ENCODE measurements around the gene CD52.

The CD52 gene

DNA sequence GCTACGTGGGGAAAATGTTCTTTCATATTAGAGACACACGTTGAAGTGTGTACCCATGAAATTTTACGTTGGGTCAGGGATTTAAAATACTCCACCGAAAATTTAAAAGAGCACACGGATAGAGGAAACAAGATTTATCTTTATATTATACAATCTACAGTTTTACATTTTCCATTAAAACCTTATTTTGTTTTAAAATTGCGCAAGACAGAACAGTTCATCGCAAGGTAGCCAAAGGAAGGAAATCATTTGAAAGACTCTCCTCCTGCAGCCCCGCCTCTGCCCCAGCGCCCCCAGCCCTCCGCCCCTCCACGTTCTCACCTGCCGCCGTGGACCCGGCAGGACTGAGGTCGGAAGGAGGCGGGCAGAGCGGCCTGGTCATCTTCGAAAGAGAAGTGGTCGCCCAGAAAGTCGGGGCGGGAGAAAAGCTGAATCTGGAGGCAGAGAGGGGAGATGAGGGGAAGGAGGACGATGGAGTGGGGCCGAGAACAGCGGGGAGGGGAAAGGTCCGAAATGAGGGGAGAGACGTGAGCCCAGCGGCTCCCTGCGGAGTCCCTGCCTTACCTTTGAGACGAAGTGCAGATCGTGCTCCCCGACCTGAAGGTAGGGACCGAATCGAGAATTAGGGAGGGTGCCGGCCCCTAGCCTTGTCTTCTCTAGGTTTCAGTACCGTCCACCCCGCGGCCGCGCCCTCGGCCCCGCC is 18.2 kb downstream of the CD52 start:
- no peak for DNase-seq

DNA sequence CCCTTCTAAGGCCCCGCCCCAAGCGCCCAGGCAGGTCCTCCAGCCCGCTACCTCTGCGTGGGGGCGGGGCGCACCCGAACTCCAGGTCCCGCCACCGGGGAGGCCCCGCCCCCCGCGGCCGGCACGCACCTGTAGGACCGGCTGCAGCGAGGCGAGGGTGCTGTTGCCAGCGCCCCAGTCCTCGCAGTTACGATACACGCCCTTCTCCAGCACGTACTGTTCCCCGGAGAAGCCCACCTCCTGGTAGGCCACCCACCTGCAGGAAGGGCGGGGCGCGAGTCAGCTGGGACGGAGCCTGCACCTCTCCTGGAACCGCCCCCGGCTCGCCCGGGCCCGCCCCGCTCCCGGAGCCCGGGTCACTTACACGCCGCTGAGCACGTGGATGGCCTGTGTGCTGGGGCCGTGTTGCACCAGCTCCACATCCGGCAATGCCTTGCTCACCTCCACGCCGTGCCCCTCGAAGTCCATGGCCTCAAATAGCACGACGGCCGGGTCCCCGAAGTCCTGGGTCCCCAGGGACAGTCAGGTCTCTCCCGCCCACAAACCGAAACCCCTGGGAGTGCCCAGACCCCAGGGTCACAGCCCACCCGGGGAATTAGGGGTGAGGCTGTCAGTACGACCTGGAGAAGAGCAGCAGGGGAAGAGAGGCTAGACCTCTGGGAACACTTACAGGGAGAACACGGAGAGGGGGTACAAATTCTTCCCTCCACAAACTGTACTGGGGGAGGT is 18.9 kb downstream of the CD52 start:
- DNase-seq = peak; percentile 89

DNA sequence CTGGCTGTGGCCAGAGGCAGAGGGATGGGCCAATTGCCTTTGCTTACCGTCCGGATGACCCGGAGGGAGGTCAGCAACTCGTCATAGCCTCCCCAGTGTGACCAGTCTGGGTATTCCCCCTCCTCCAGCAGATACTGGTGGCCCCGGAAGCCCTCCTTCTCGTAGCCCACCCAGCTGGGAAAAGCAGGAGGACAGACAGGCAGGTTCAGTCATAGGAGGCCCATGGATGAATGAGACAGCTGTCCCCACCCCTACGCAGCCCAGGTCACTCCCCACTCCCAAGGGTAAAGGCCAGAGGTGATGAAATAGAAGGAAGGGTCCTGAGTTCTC is 19.4 kb downstream of the CD52 start:
- DNase-seq = no peak

DNA sequence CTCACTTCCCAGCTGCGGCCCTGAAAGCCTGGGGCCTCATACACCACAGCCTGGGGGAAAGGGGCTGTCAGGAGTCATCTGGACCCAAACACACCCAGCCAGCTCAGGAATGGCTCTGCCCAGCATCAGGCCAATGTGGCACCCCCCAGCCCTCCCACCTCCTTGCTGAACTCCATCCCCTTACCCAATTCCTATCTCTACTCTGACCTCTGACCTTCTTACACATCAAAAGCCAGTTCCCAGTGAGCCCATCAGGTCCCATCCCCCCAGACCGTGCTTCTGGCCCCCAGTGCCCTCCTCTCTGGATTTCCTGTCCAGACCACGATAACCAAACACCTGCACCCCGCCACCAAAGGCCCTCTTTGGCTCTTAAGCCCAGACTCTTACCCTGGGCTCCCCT is 19.9 kb downstream of the CD52 start:
- no peak for DNase-seq

DNA sequence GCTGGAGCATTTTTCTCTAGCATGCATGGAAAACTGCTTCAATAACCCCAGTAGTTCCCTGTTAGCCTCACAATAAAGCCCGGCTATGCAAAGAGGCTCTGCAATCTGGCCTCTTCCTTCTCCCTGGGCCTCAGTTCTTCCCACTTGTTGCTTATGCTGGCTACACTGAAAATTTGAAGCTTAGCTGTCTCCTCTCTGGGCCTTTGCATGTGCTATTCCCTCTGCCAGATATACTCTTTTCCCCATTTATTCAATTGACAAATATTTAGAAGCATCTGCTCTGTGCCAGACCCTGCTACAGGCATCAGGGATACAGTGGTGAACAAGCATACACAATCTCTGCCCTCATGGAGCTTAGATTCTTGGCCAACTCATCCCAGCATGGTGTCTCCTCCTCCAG is 20.9 kb downstream of the CD52 start:
- DNase-seq = no peak

DNA sequence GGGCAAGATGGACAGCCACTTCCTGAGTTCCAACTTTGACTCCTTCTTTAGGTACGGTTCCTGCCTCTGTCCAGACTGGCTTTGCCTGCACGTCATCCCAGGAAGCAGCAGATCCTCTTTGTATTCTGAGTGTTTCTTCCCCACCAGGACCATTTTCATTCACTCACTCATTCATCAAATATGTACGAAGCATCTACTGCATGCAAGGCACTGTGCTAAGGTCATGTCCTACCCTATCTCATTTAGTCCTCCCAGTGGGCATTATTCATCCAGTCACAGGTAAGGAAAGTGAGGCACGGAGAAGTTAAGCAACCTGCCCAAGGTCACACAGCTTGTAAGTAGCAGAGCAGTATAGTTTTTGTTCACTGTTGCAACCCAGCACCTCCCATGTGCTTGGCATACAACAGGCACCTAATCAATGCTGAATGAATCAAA is 22.3 kb downstream of the CD52 start:
- no peak for DNase-seq

DNA sequence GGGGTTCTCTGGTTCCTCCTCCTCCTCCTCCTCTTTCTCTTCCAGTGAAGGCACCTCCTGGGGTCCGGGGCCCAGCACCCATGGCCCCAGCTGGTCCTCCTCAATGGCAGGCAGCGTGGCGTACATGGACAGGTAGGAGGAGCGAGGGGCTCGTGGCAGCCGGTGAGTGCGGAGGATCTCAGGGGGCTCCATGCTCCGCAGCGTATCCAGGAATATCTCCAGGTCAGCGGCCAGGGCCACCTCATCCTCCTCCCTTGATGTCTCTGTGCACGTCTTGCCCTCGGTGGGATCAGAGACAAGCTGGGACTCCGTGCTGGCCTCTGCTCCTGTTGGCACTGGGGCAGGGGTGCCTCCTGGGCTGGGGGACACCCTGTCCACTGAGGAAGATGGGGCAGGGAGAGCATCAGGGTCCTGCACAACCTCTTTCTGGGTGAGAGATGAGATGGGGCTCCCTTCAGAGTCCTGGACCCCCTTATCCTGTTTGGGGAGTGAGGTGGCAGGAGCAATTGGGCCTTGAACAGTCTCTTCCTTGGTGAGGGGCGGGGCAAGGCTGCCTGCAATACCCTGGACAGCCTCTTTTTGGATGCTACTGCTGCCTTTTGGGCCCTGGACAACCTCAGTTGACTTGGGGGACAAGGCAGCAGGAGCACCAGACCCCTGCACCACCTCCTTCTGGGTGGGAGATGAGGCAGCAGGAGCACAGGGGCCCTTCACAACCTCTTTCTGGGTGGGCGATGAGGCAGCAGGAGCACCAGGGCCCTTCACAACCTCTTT is 26.6 kb downstream of the CD52 start:
- DNase-seq = no peak

DNA sequence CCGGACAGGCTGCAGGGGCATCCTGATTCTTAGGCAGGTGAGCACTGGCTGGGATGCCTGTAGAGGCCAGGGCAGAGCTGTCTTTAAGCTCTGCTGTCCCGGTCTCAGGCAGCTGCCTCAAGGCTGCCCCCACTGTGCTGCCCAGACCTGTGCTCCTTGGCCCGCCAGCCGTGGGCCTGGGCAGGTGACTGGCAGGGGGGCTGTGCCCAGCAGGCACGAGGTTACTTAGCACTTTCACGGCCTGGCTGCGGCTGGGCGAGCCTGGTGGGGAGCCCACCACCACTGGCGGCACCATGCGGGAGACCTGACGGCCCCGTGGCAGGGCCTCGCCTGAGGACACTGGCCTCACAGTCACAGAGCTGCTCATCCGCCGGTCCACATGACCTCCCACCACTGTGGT is 28.0 kb downstream of the CD52 start:
- DNase-seq = no peak

DNA sequence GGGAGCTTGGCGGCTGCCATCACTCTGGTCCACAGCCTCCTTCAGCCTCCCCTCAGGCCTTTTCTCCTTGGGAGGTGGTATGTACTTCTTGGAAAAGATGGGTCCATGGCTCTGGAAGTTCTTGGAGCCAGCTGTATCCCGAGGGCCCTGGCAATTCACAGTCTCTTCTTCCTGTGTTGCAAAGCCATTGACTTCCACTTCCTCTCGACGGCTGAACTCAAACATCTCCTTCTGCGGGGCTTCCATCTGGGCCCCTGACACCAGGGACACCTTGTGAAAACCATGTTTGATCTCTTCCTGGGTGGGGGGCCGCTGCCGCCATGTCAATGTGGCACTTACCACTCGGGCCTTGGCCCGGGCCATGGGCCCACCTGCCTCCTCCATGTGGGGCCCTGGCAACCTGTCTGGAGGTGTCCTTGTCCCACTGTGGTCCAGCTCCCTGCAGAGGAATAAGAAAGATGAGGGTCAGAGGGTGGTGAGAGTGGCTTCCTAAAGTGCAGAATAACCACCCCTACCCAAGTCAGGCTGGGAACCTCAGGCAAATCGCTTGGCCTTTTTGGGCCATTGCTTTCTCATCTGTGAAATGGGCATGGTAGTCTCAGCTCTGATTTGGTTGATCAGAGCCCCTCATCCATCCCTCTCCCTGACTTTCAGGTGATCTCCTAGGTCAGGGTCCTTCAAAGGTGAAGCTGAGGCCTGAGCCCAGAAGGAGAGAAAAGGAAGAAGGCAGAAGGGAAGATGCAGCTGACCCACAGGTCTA is 28.7 kb downstream of the CD52 start:
- no peak for DNase-seq

DNA sequence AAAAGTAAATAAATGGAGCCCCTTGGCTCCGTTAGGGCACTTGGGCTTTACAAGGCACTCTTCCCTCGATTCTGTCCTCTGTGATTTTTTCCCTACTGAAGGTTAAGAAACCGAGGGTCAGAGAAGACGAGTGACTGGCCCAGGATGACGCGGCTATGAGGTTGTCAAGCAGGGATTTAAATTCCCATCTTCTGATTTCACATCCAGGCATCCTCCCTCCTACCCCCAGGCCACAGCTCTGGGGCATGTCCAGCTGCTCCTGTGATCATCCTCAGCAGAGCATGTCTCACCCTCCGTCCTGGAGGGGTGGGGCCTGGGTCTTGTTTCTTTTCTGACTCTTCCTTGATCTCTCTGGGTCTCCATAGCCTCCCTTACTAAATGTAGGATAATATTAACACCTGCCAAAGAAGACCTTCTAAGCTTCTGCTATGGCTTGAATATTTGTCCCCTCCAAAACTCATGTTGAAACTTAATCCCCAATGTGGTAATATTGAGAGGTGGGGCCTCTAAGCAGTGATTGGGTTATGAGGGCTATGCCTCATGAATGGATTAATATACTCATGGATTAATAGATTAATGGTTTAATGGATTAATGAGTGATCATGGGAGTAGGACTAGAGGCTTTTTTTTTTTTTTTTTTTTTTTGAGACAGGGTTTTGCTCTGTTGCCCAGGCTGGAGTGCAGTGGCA is 31.6 kb downstream of the CD52 start:
- no peak for DNase-seq

DNA sequence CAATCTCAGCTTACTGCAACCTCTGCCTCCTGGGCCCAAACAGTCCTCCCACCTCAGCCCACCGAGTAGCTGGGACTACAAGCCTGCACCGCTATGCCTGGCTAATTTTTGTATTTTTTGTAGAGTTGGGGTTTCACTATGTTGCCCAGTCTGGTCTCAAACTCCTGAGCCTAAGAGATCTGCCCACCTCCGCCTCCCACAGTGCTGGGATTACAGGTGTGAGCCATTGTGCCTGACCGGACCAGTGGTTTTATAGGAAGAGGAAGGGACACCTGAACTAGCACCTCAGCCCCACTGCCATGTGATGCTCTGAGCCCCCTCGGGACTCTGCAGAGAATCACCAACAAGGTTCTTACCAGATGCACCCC is 32.1 kb downstream of the CD52 start:
- DNase-seq = no peak

DNA sequence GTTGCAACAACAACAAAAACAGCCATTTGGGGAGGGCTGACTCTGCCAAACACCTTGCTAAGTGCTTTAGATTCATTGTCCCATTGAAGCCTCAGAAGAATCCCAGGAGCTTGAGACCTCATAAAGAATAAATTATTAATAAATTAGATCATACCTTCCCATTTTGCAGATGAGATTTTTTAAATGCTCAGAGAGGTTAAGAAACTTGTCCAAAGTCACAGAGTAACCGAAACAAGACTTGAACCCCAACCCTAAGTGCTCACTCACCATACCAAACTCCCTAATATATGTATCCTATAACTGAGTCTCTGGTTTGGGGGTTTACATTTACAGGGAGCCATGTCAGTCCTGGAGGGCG is 32.6 kb downstream of the CD52 start:
- no peak for DNase-seq

DNA sequence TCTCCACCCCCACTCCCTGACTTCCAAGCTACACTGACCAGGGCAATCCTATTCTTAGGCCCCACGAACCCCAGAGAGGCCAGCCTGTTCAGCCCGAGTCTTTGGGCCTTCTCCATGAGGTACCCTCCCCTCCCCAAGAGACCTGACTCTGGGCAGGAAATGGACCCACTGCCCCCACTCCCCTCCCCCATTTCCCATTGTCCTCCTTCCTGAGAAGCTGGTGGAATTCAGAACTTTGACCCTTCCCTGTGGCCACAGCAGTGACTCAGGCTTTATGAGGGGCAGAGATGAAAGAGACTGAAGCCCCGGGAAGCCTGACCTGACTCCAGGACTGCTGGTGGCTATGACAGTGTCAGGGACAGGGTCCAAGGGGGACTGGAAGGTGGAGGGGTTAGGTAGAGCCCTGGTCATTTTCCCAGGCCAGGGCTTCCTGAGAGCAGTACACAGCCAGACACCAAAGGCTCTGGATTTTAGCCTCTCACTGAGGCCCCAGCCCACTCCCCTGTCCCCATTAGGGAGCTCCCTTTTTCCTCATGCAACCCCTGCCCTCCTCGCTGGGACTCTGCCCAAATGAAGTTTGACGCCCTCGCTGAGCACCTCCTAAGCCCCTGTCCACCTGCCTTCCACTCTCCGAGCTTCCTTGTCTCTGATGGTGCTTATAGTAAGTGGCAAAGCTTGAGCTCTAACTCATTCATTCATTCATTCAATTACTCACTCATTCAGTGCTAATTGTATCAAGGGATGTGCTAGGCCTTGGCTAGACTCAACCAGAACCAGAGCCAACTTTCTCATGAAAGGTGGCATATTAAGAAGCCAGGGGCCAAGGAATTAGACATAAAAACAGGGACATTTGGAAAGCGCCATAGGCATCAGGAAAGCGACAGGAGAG is 33.2 kb downstream of the CD52 start:
- DNase-seq = no peak

DNA sequence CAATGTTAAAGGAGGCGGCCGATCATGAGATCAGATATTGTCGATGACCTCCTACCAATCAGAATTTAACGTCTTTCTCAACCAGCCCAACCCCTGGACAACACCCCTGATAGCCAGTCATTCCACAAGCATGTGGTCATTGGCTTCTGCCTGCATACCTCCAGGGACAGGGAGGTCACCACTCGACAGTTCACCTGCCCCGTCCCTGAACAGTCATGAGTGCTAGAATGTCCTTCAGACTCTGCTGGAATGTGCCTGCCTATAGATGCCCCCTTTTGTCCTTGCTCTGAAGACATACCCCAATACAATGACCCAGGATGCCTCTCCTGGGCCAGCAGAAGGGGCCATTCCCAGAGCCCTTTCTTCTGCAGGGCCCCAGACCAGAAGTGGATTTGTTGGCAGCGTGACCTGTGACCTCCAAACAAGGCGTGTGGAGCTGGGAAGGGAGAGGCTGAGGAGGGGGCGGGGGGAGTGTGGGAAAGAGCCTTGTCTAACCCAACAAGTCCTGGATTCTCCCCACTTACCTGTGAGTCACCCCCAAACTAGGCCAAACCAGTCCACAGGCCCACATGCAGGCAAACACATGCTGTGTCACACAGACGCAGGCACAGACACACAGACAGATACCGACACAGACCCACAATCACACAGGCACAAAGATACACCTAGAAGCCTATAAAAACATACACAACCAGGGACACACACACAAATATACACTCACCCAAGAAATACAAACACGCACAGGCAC is 34.0 kb downstream of the CD52 start:
- no peak for DNase-seq

DNA sequence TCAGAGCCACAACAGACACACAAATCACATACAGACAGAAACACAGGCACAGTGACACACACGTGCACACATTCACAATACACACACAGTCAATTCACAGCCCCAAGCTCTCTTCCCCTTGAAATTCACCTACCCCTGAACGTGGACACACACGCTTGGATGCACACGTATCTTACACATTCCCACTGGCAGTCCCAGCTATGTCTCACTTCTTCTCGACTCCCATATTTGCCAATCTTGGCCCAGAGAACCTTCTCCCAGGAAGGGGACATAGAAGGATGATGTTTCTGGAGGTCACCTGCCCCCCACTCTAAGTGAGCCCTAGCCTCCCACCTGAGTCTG is 34.6 kb downstream of the CD52 start:
- DNase-seq = no peak

DNA sequence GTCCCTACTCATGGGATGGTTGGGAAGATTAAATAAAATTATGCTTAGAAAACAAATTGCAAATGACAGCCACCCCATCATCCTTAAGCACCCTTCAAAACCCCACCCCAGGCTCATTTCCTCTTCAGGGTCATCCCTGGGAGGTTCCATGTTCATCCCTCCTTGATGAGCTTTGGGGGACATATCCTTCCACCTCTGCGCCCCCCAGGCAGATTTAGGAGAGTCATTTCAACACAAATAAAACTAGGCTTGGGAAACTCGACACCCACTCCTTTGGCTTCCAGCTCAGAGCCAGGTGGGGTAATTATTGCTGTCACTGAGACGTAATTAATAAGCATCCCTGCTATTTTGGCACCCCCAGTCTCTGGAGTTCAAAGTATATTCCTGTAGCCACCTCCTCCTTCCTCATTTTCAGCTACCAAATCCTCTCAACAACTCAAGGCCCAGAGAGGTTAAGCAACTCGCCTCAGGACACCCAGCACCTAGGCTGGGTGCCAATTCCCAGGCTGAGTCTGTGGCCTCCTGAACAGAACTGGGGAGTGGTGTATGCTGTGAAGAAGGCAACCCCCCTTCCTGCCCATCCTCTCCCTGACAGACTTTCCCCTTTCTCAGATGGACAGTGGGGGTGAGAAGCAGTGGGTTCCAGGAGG is 35.6 kb downstream of the CD52 start:
- no peak for DNase-seq

DNA sequence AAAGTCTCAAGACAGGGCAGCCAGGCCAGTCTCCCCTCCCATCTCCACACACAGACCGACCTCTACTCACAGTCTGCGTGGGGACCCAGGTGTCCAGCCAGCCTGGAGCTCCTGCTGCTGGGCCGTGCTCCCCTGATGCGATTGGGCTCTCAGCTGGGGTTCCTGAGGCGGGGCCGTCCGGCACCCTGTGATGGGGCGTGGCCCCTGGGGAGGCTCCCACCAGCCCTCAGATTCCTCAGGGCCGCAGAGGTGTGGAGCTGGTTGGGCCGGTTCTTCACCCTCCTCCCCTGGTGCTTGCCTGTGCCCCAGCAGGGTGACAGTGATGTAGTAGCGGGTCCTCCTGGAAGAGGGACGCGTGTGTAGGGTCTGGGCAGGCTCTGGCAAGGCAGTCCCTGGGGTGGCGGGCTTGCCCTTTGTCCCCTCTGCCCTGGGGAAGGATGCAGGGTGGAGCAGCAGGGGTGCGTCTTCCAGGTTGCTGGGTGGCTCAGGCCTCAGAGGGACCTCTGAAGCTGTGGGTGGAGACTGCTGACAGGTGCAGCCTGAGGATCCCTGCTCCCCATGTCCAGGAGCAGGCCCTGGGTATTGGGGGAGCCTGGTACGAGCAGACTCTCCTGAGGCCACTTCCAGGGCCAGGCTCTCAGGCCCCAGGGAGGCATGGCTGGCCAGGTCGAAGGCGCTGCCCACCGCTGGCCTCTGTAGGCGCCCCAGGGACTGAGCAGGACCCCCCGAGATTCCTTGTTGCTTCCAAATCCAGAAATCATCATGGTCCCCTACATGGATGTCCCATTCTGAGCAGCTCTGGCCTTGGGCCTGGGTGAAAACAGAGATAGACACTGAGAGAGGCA is 36.4 kb downstream of the CD52 start, which contains the start of gene CRYBG2:
Gene CRYBG2 (minus strand): TSS at position 155 of the 845 bp plus-strand sequence. CDS start 7,473 bp downstream, outside the sequence.
- DNase-seq = no peak

DNA sequence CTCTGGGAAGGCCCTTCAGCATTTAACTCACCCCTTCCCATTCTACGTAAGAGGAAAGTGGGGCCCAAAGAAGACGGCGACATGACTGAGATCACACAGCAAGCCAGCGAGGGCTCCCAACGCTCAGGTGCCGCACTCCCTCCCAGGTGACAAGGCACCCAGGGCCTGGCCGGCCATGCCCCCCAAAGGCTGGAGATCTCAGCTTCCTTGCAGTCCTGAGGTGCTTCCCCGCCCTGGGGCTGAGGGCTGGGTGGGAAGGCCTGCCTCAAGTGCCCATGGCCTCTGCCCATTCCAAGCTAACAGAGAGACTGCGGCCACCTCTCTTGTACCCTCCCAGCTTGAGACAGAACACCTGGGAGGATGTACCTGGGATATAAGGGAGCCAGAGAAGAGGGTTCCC is 37.2 kb downstream of the CD52 start:
- DNase-seq = no peak

DNA sequence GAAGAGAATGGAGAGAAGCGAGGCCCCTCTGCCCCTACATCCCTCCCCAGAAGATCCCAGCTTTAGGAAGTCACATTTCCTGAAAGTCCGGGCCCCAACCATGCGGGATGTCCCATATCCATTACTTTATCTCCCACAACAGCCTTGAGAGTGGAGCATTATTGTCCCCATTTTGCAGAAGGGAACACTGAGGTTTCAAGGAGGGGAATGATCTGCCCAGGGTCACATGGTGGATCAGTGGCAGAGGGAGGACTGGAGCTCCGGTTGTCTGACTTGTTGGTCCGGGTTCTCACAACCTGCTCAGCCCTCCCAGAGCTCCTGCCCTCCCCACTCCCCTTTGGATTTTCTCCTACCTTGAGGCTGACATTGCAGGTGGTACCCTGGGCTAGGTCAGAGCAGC is 38.3 kb downstream of the CD52 start:
- DNase-seq = no peak

All from DMS153 (cell line).